HG03045 (cell line): ENCODE data around the gene HNRNPH2.

Experiments
- ATAC-seq: cut with Tn5 transposase; IDR thresholded peaks from one replicate; pipeline ENCODE4 v1.9.1; 2021; ENCODE audit warnings: mild to moderate bottlenecking, moderate library complexity; ENCODE audit not compliant: unreplicated experiment

Gene HNRNPH2

GRCh38 chrX:101394372-101394771, 13.7 kb upstream of the HNRNPH2 start:
- no peak for ATAC-seq

GRCh38 chrX:101395789-101396188, 12.2 kb upstream of the HNRNPH2 start:
- ATAC-seq: no peak

DNA sequence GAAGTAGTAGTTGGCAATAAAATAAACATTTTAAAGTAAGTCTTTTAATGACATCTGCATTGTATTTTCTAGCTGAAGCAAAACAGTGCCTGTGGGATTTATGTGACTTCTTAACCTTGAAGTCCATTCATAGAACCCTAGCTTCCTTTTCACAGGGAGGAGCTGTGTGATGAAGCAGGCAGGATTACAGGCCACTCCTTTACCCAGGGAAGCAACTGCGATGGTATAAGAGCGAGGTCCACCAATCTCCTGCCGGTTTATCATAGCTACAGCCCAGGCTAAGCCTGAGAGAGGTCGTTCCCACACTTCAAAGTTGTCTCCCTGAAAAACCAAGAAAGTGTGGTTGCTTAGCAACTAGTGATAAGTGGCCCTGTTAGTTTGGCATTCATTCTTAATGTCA, 10.2 kb upstream of the HNRNPH2 start:
- ATAC-seq: no peak

DNA sequence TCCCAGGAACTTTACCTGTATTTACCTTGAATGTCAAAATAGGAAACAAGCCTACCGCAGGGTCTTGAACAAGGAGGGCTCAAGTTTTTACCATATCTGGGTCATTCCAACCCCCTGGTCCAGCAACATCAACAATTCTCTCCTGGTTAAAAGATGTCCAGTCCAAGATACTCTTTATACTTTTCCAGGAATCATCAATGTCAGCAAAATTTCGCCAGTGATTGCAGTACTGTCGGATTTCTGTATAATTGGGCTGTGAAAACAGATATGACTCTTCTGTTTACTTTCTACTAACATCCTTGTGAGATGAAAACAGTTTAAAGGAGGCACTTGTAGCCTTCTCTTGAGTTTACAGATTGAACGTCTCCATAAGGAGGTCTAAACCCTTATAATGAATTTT, 9.3 kb upstream of the HNRNPH2 start:
- no peak for ATAC-seq

GRCh38 chrX:101399825-101400224, 8.2 kb upstream of the HNRNPH2 start:
- ATAC-seq: no peak

DNA sequence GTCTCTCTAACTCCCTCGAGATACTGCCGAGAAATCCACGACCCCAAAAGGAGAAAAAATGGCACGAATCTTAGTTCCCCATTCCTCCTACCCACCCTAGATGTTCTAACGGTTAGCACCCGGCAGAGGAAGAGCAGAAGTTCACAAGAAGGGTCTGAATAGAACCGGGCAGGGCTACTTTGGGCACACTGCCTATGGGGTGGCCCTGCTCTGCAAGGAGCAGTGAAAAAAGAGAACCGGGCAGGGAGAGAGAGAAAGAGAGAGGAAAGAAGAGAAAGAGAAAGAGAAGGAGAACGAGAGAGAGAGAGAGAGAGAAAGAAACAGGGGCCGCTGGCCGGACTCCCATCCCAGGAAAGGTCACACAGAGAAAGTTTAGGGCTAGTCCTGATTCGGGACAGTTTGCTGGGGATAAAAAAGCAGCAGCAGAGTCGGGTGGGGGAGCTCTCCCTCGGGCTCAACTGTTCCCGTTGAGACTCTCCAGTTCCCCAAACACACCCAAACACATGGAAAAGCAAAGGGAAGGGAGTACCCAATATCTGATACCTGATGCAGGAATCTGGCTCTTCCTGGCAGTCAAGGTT, 765 bp upstream of the HNRNPH2 start:
- peak; percentile 0 for ATAC-seq

GRCh38 chrX:101408532-101408841, 465 bp downstream of the HNRNPH2 start:
- peak; percentile 23 for ATAC-seq

DNA sequence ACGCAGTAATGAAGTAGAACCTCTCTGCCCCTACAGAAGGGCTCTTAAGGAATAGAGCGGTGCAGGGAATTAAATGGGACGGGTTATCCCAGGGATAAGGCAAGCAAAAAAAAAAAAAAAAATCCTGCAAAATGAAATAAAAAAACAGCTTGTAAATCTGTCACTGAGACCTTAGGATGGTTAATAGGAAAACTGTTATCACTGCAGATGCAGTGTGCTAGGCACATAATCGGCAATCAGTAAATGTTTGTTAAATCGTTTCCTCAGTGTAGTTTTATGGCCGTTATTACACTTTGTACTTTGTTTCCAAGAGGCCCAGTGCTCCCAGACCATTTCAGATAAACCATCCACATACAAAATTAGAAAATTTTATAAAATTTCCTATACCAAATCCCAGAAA, 1.0 kb downstream of the HNRNPH2 start:
- ATAC-seq: no peak

DNA sequence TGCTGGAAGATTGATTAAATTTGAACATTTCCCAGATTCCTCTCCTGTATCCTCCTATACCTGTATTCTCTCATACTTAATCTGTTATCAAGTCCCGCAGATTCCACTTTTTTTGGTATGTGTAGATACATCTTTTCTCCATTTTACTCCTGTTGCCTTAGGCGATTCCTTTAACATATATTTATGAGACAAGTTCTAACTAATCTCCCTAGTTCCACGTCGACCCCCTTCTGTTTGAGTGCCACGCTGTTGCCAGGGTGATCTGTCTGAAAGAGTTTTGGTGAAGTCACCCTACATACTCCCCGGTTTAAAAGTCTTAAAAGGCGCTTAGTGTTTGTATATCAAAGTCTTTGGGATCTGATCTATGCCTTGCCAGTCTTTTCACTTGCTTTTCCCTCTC, 2.4 kb downstream of the HNRNPH2 start:
- ATAC-seq: no peak

DNA sequence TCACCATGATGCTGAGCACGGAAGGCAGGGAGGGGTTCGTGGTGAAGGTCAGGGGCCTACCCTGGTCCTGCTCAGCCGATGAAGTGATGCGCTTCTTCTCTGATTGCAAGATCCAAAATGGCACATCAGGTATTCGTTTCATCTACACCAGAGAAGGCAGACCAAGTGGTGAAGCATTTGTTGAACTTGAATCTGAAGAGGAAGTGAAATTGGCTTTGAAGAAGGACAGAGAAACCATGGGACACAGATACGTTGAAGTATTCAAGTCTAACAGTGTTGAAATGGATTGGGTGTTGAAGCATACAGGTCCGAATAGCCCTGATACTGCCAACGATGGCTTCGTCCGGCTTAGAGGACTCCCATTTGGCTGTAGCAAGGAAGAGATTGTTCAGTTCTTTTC, 4.0 kb downstream of the HNRNPH2 start:
- no peak for ATAC-seq

DNA sequence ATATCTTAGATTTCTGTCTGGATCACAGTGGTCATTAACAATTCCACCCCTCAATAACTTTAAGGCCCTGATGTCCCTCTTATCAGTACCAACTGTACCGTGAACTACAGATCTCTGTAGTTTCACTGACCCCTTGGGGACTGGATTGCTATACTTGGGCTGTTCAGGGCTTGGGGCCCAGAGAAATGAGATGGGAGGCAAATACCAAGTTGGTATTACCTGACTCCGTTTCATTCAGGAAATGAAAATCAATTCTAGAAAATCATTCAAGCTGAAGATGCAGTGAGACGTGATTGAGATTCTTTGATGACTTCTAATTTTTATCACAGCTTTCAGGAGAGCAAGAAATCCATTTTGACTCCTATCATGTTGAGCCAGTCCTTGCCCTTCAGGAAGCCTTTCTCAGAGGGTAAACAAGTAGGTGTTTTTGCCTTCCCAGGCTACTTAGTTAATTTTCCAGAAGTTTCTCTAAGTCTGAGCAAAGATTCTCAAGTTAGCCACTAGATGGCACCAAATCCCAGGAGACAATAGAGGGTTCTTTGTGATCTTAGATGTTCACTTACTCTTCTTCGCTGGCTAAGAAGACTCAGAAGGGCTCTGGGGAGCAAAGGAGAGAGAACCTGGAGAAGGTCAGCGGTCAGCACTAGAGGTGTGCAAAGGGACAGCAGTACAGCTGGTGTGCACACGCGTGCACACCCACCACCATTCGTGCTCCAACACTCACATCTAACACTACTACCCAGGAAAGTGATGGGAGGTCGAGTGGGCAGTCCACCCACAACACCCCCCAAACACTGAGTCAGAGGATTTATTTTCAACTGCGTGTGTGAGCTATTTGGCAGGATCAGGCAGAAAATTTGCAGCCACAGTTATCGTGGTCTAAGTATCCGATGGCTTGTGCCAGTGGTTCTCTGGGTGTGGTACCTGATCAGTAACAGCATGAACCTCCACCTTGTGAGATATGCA, 7.4 kb downstream of the HNRNPH2 start:
- no peak for ATAC-seq

- ATAC-seq: no peak
These were observed 8.7 kb downstream of the HNRNPH2 start for GRCh38 chrX:101416691-101417090.

DNA sequence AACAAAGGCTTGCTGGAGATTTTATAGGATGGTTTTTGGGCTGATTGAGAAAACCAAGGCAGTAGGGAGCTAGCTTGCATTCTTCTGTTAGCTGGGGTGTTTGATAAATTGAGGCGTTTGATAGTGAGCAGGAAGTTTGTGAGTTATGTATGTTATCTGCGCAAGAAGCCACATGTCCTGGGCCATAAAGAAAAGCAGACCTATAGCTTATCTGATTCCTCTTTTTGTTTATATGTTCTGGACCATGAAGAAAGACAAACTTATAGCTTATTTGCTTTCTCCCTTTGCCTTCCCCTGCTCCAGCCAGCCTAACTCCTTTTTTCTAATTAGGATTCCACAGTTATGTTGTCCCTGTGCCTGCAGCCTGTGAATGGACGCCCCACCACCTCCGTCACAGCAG, 9.2 kb downstream of the HNRNPH2 start:
- ATAC-seq: no peak

DNA sequence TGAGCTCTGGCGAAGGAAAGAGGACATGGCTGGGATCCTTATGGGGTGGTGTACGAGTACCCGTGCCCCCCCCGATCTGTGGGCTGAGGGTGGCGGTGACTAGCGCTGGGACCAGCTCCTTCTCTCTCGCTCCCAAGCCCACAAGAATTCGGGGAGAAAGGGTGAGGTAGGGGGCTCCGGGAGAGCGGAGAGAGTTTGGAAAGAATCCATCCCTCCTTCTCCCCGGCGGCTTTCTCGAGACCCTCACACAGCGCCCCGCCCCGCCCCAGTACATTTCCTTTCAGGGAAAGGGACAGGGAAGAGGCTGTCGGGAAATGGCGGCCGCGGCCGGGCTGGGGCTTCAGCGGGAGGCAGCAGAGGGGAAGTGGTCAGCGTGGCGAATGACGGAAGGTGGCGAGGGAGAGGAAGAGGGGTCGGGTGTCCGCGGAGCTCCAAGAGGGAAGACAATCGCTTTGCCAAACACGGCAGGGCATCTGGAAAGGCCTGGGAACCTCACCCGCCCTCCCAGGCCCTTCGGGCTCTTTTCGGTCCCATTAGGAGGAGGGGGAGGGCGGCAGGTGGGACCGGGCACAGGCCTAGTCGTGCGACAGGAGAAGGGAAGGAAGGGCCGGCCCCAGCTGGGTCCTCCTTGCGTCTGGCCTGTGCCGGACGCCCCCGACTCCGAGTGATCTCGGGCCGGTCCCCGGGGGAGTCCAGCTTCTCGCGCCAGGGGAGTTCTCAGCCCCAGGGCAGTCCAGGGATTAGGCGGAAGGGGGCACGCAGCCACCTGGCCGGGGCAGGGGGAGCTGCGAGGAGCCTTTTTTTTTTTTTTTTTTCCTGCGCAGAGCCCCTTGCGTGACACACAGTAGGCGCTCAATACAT, 10.2 kb downstream of the HNRNPH2 start:
- peak; percentile 68 for ATAC-seq

GRCh38 chrX:101419489-101419888, 11.5 kb downstream of the HNRNPH2 start:
- ATAC-seq: no peak

DNA sequence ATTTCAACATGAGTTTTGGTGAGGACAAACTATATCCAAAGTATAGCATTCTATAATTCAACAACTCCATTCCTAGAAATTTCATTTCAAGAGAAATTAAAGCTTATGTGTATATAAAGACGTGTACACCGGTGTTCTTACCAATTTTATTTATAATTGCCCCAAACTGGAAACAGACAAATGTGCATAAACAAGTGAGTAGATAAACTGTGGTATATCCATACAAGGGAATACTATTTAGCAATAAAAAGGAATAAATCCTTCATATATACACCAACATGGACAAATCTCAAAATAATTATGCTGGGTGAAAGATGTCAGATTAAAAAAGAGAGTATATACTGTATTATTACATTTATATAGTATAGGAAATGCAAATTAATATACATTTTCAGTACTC, 19.9 kb downstream of the HNRNPH2 start:
- no peak for ATAC-seq

DNA sequence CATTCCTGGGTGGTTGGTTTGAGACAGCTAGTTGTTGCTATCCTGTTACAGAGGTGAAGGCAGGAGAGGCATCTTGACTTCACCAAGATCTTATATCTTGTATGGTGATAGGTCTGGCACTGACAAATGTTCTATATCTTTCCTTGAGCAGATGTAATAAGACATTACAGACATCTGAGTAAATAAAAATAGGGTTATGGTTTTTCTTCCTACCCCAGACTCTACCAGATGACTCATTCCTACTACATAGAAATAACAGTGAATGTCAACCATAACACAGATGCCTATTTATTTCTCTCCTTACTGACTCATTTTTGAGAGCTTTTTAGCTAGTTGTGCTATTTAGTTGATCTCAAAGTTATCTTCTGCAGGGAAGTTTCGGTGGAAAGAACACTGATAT, 21.9 kb downstream of the HNRNPH2 start:
- no peak for ATAC-seq

GRCh38 chrX:101430457-101431078, 22.5 kb downstream of the HNRNPH2 start:
- ATAC-seq: peak; percentile 84

DNA sequence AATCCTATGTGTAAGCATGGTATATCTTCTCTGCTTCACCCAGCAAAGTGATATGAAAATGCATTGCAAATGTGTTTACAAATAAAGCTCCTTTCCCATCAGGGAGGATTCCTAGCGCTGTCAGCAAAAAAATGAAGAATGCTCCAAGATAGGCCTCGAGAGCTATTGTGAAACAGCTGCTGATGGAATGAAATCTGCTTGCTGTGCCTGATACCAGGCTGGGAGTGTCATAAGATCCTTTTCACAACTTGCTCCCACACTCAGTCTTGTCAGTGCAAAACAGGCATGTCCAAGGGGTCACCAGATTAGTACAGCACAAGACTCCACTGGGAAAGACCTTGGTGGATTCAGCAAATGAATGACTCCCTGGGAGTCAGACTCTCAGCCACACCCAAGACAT, 34.1 kb downstream of the HNRNPH2 start:
- no peak for ATAC-seq

DNA sequence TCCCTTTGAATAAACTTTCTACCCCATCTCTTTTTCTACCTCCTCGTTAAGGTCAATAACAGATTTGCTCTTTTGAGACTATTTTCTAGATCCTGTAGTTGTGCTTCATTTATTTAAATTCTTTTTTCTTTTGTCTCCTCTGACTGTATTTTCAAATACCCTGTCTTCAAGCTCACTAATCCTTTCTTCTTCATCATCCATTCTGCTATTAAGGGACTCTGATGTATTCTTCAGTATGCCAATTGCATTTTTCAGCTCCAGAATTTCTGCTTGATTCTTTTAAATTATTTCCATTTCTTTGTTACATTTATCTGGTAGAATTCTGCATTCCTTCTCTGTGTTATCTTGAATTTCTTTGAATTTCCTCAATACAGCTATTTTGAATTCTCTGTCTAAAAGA, 41.3 kb downstream of the HNRNPH2 start:
- no peak for ATAC-seq

- ATAC-seq: no peak
These were observed 42.1 kb downstream of the HNRNPH2 start for GRCh38 chrX:101450085-101450484.
